Measurements from ENCODE around the gene PAX7.

Gene PAX7

DNA sequence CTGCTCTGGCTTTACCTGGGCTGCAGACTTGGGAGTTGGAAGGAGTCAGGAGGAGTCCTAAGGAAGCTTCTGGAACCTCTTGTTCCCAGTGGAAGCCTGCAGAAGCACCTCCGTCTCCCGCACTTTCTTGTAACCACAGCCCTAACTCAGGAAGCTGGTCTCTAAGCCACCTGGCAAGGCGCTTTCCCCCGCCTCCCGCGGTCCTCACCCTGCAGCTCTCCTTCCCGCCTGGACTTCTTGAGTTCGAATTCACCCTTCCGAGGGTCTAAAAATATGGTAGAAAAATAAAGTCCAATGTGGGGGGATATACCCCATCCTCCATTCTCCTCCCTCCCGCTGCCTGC lies 15.1 kb downstream of the PAX7 start:
- no peak for TF ChIP-seq CTCF (IDR thresholded peaks at IDR 0.05)

DNA sequence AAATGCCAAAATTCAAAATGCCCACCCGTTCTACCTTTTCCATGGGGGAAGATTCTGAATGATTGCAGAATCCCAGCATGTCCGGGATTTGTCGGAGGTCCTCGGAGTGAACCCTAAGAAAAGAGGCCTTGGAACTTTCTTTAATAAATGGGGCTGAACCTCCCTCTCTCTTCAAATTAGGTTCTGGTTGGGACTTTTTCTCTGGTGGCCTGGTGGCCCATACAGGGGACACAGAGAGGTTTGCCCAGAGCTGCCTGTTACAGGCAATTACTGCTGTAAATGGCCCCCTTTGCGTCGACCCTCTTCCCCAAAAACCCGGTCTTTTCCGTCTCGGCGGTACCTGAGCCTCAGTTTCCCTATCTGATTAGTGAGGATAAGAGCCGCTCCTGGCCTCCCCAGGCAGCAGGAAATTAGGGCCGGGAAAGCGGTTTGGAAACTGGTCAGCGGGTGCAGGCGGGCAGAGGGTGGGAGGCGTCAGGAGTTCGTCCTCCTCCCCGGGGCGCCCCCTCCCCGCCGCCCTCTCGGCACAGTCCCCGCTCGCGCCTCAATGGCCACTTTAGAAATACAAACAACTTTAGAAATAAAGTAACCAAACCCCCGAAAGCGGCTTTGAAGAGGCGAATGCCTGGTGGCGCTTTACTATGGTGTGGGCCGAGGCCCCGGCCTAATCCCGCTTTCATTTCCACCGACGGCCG lies 15.6 kb downstream of the PAX7 start:
- no peak for TF ChIP-seq CTCF (IDR thresholded peaks at IDR 0.05)

DNA sequence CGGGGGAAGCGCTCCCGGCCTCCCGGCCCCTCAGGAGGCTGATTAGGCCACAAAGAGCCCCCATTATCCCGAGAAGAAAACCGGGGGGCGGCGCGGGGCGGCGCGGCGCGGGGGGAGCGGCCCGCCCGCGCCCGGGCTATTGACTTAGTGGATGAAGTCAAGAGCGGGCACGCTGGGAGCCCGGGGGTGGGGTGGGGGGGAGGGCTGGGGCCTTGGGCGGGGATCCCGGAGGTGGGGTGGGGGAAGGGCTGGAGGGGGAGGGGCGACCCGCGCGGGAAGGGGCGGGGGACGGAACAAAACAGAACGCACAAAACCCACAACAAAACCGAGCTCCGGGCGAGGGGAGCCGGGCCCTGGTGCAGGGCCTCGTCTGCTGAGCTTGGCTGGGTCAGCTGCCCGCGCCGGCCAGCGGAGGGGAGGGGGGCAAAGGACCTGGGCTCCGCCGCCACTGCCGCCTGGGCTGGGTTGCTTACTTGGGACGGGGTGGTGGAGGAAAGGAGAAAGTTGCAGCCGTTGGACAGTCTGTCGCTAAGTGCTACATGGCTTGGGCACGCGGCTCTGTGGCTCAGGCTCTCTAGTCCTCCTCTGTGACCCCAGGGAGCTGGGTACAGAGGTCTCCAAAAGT lies 16.3 kb downstream of the PAX7 start:
- TF ChIP-seq CTCF (IDR thresholded peaks at IDR 0.05) = no peak

GRCh38 chr1:18647681-18648214 lies 17.1 kb downstream of the PAX7 start:
- TF ChIP-seq CTCF (IDR thresholded peaks at IDR 0.05) = no peak

GRCh38 chr1:18649693-18650370 lies 19.2 kb downstream of the PAX7 start:
- TF ChIP-seq CTCF (IDR thresholded peaks at IDR 0.05) = no peak

DNA sequence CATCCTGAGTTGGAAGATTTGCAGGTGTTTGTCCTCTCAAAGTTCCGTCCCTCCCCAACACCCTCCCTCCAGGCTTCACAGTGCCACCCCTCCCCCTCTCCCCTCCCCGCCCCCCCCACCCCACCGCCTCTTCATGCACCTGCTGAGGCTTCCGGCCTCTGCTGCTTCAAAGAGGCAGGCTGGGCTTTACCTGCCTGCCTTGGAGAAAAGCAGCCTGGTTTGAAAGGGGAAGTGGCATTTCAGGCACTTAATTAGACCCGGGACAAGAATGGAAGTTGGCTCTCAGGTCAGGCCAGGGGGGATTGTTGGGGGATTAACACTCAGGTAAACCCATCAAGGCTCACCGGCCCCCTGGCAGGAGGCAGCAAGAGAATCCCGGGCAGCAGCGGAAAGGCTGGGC lies 21.1 kb downstream of the PAX7 start:
- no peak for TF ChIP-seq CTCF (IDR thresholded peaks at IDR 0.05)

GRCh38 chr1:18652791-18653190 lies 22.1 kb downstream of the PAX7 start:
- TF ChIP-seq CTCF (IDR thresholded peaks at IDR 0.05) = no peak

Data from LNCAP (cell line).